Measurements from ENCODE around the gene BMP7. TPM values are rescaled to one million over a fixed set of nuclear protein-coding genes. Genes with fewer than 3 reads are reported as not detected.

Gene BMP7
- polyA plus RNA-seq, 2 donors, result 17.6 to 28.7 TPM

DNA sequence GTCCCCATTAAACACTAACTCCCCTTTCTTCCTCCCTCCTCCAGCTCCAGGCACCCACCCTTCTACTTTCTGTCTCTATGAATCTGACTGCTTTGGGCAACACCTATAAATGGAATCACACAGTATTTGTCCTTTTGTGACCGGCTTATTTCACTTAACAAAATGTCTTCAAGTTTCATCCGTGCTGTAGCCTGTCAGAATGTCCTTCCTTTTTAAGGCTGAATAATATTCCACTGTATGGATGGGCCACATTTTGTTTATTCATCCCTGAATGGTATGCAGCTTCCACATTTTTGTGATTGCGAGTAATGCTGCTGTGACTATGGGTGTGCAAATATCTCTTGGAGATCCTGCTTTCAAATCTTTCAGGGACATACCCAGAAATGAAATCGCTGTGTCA lies 28.4 kb downstream of the BMP7 start:
- Histone ChIP-seq H3K9me3 (ENCODE audit: control insufficient read depth in 2 of 2, insufficient read depth in 1 of 2, low read depth in 1 of 2, low read length in 1 of 2) (no peaks in the 10 kb centered on the region), H3K27ac (ENCODE audit: low read depth in 2 of 2, low read length in 1 of 2) (no peak overlapping the region), H3K27me3 (ENCODE audit: control insufficient read depth in 1 of 2, insufficient read depth in 2 of 2, low read length in 2 of 2) (no peaks in the 10 kb centered on the region), H3K4me1 (ENCODE audit: control insufficient read depth in 2 of 2, insufficient read depth in 2 of 2, low read length in 1 of 2) (no peaks in the 10 kb centered on the region), H3K36me3 (ENCODE audit: control insufficient read depth in 2 of 2, insufficient read depth in 2 of 2, low read length in 1 of 2) (no peaks in the 10 kb centered on the region), H3K4me3 (ENCODE audit: low read depth in 1 of 2, low read length in 2 of 2) (no peak overlapping the region)
- WGBS, 2 donors, result 95 to 97% methylated on average over 4 of the region's 4 CpGs

DNA sequence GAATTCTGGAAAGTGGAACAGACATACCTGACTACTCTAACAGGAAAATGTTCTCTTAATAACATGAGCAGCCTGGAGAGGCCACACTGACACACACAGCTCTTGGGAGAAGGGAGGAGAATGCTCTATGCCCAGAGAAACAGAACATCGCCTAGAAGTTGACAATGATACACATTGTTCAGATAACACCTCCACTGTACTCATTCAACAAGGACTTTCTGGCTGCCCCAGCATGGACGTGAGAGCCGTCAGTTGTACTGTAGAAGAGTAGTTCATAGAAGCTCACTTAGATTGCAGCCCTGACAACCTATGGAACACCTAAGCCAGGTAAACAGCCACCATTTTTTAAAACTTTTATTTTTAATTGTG lies 28.9 kb downstream of the BMP7 start:
- H3K4me1 ChIP-seq (ENCODE audit: control insufficient read depth in 2 of 2, insufficient read depth in 2 of 2, low read length in 1 of 2), result no peaks in the 10 kb centered on the region
- no peak overlapping the region for H3K4me3 ChIP-seq (ENCODE audit: low read depth in 1 of 2, low read length in 2 of 2)
- H3K27ac ChIP-seq (ENCODE audit: low read depth in 2 of 2, low read length in 1 of 2), result no peak overlapping the region
- 84 to 88% methylated on average over 3 of the region's 3 CpGs for WGBS, 2 donors
- H3K9me3 ChIP-seq (ENCODE audit: control insufficient read depth in 2 of 2, insufficient read depth in 1 of 2, low read depth in 1 of 2, low read length in 1 of 2), result no peaks in the 10 kb centered on the region
- no peaks in the 10 kb centered on the region for H3K36me3 ChIP-seq (ENCODE audit: control insufficient read depth in 2 of 2, insufficient read depth in 2 of 2, low read length in 1 of 2)
- no peaks in the 10 kb centered on the region for H3K27me3 ChIP-seq (ENCODE audit: control insufficient read depth in 1 of 2, insufficient read depth in 2 of 2, low read length in 2 of 2)

GRCh38 chr20:57236813-57237584 lies 29.4 kb downstream of the BMP7 start:
- Histone ChIP-seq H3K27ac (ENCODE audit: low read depth in 2 of 2, low read length in 1 of 2) (no peak overlapping the region), H3K9me3 (ENCODE audit: control insufficient read depth in 2 of 2, insufficient read depth in 1 of 2, low read depth in 1 of 2, low read length in 1 of 2) (no peaks in the 10 kb centered on the region), H3K4me3 (ENCODE audit: low read depth in 1 of 2, low read length in 2 of 2) (no peak overlapping the region), H3K4me1 (ENCODE audit: control insufficient read depth in 2 of 2, insufficient read depth in 2 of 2, low read length in 1 of 2) (no peaks in the 10 kb centered on the region), H3K36me3 (ENCODE audit: control insufficient read depth in 2 of 2, insufficient read depth in 2 of 2, low read length in 1 of 2) (no peaks in the 10 kb centered on the region), H3K27me3 (ENCODE audit: control insufficient read depth in 1 of 2, insufficient read depth in 2 of 2, low read length in 2 of 2) (no peaks in the 10 kb centered on the region)
- 72 to 73% methylated on average over 15 of the region's 15 CpGs for WGBS, 2 donors

DNA sequence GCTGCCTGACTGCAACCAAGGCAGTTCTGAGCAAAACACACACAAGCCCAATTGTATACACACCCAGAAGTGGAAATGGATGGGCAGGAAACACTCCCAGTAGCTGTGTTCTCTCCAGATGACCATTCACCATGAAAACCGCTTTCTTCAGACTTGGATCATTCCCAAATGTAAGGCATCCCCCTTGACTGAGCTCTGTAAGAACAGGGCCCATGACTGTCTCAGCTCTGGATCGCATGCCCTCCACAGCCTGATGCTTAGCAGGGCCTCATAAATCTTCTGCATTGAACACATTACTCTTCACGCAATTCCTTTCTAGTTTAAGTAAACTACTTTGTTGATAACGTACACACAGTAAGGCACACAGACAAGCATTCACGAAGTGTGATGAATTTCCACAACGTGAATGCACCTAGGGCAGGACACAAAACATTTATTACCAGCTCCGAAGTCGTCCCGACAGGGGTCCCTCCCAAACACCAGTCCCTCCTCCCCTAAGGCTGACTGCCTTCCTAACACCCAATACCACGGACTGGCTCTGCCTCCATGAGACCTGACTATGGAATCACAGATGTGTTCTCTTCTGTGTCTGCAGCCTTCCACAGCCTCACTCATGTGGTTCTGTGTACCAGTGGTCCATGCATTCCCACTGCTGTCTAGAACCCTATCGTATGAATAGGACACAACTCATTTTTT lies 31.7 kb downstream of the BMP7 start:
- Histone ChIP-seq H3K27me3 (ENCODE audit: control insufficient read depth in 1 of 2, insufficient read depth in 2 of 2, low read length in 2 of 2) (no peaks in the 10 kb centered on the region), H3K4me3 (ENCODE audit: low read depth in 1 of 2, low read length in 2 of 2) (no peak overlapping the region), H3K36me3 (ENCODE audit: control insufficient read depth in 2 of 2, insufficient read depth in 2 of 2, low read length in 1 of 2) (no peaks in the 10 kb centered on the region), H3K27ac (ENCODE audit: low read depth in 2 of 2, low read length in 1 of 2) (no peak overlapping the region), H3K9me3 (ENCODE audit: control insufficient read depth in 2 of 2, insufficient read depth in 1 of 2, low read depth in 1 of 2, low read length in 1 of 2) (no peaks in the 10 kb centered on the region), H3K4me1 (ENCODE audit: control insufficient read depth in 2 of 2, insufficient read depth in 2 of 2, low read length in 1 of 2) (peaks cover 0 to 7% of the 10 kb centered on the region in 2 donors)
- 57 to 63% methylated on average over 11 of the region's 11 CpGs for WGBS, 2 donors

DNA sequence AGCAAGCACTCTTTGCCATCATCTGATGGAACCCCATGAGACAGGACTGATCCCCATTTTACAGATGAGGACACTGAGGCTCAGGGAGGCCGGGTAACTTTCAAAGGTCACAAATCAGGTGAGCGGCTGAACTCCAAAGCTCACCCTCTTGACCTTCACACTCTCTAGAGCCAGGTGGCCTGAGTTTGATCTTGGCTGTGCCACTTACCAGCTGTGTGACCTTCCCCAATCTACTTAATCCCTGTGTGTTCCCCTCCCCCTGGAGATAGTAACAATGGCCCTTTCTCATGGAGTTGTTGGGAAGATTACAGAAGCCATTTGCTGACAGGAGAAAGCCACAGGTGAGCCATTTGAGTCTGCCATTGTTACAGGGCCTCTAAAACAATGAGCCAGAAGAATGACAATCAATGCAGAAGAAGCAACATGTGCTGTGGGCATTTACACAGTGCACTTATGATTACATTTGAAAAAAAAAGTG lies 34.5 kb downstream of the BMP7 start:
- Histone ChIP-seq H3K27me3 (ENCODE audit: control insufficient read depth in 1 of 2, insufficient read depth in 2 of 2, low read length in 2 of 2) (no peaks in the 10 kb centered on the region), H3K9me3 (ENCODE audit: control insufficient read depth in 2 of 2, insufficient read depth in 1 of 2, low read depth in 1 of 2, low read length in 1 of 2) (no peaks in the 10 kb centered on the region), H3K27ac (ENCODE audit: low read depth in 2 of 2, low read length in 1 of 2) (no peak overlapping the region), H3K4me1 (ENCODE audit: control insufficient read depth in 2 of 2, insufficient read depth in 2 of 2, low read length in 1 of 2) (peaks cover 0 to 8% of the 10 kb centered on the region in 2 donors), H3K36me3 (ENCODE audit: control insufficient read depth in 2 of 2, insufficient read depth in 2 of 2, low read length in 1 of 2) (no peaks in the 10 kb centered on the region), H3K4me3 (ENCODE audit: low read depth in 1 of 2, low read length in 2 of 2) (no peak overlapping the region)
- 88 to 93% methylated on average over 2 of the region's 2 CpGs for WGBS, 2 donors

GRCh38 chr20:57231161-57231560 lies 35.3 kb downstream of the BMP7 start:
- H3K9me3 ChIP-seq (ENCODE audit: control insufficient read depth in 2 of 2, insufficient read depth in 1 of 2, low read depth in 1 of 2, low read length in 1 of 2), result no peaks in the 10 kb centered on the region
- no peaks in the 10 kb centered on the region for H3K36me3 ChIP-seq (ENCODE audit: control insufficient read depth in 2 of 2, insufficient read depth in 2 of 2, low read length in 1 of 2)
- WGBS, 2 donors, result 65 to 73% methylated on average over 8 of the region's 8 CpGs
- H3K4me1 ChIP-seq (ENCODE audit: control insufficient read depth in 2 of 2, insufficient read depth in 2 of 2, low read length in 1 of 2), result peaks cover 0 to 8% of the 10 kb centered on the region in 2 donors
- H3K27ac ChIP-seq (ENCODE audit: low read depth in 2 of 2, low read length in 1 of 2), result no peak overlapping the region
- H3K27me3 ChIP-seq (ENCODE audit: control insufficient read depth in 1 of 2, insufficient read depth in 2 of 2, low read length in 2 of 2), result no peaks in the 10 kb centered on the region
- no peak overlapping the region for H3K4me3 ChIP-seq (ENCODE audit: low read depth in 1 of 2, low read length in 2 of 2)

DNA sequence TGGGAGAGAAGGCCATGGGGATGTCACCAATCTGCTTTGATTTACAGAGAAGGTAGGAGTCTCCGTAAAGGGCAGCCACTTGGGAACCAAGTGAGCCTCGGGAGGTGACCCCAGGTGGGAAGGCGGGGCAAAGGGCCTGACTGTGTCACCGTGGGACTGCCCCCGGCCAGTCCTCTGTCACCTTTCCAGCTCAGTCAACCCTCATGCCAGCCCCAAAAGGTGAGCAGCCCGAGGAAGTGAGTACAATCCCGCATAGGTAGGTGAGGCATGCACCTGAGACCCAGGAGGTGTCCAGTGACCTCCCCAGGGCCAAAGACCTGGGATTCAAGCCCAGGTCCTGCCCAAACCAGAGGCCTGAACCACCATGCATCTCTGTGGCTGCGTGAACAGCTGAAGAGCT lies 36.2 kb downstream of the BMP7 start:
- H3K36me3 ChIP-seq (ENCODE audit: control insufficient read depth in 2 of 2, insufficient read depth in 2 of 2, low read length in 1 of 2), result no peaks in the 10 kb centered on the region
- H3K27ac ChIP-seq (ENCODE audit: low read depth in 2 of 2, low read length in 1 of 2), result no peak overlapping the region
- no peak overlapping the region for H3K4me3 ChIP-seq (ENCODE audit: low read depth in 1 of 2, low read length in 2 of 2)
- no peaks in the 10 kb centered on the region for H3K9me3 ChIP-seq (ENCODE audit: control insufficient read depth in 2 of 2, insufficient read depth in 1 of 2, low read depth in 1 of 2, low read length in 1 of 2)
- H3K27me3 ChIP-seq (ENCODE audit: control insufficient read depth in 1 of 2, insufficient read depth in 2 of 2, low read length in 2 of 2), result no peaks in the 10 kb centered on the region
- 87 to 91% methylated on average over 8 of the region's 8 CpGs for WGBS, 2 donors
- H3K4me1 ChIP-seq (ENCODE audit: control insufficient read depth in 2 of 2, insufficient read depth in 2 of 2, low read length in 1 of 2), result peaks cover 0 to 8% of the 10 kb centered on the region in 2 donors

- Histone ChIP-seq H3K9me3 (ENCODE audit: control insufficient read depth in 2 of 2, insufficient read depth in 1 of 2, low read depth in 1 of 2, low read length in 1 of 2) (no peaks in the 10 kb centered on the region), H3K4me3 (ENCODE audit: low read depth in 1 of 2, low read length in 2 of 2) (no peak overlapping the region), H3K27me3 (ENCODE audit: control insufficient read depth in 1 of 2, insufficient read depth in 2 of 2, low read length in 2 of 2) (no peaks in the 10 kb centered on the region), H3K36me3 (ENCODE audit: control insufficient read depth in 2 of 2, insufficient read depth in 2 of 2, low read length in 1 of 2) (no peaks in the 10 kb centered on the region), H3K4me1 (ENCODE audit: control insufficient read depth in 2 of 2, insufficient read depth in 2 of 2, low read length in 1 of 2) (peaks cover 0 to 8% of the 10 kb centered on the region in 2 donors), H3K27ac (ENCODE audit: low read depth in 2 of 2, low read length in 1 of 2) (no peak overlapping the region)
- 50 to 55% methylated on average over 4 of the region's 4 CpGs for WGBS, 2 donors
Observed at GRCh38 chr20:57229490-57229889, 37.0 kb downstream of the BMP7 start.

DNA sequence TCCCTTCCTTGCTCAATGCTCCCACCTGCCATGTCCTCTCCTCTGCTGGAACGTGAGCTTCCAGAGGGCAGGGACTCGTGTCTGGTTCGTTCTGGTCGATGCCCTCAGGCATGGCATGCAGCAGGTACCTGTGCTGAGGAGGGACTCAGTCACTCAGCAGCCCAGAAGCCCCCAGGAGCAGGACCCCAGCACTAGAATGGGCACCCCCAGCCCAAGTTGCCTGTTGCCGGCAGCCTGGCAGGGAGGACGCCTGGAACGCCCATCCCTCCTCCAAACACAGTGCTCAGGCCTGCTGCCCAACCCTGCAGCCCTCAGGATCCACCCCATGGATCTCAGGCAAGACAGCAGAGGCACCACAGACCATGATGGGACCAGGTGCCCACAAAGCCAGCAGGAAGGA lies 40.6 kb downstream of the BMP7 start:
- 70% methylated on average over 7 of the region's 7 CpGs for WGBS, 2 donors
- Histone ChIP-seq H3K4me3 (ENCODE audit: low read depth in 1 of 2, low read length in 2 of 2) (no peak overlapping the region), H3K4me1 (ENCODE audit: control insufficient read depth in 2 of 2, insufficient read depth in 2 of 2, low read length in 1 of 2) (peaks cover 3 to 8% of the 10 kb centered on the region in 2 donors), H3K9me3 (ENCODE audit: control insufficient read depth in 2 of 2, insufficient read depth in 1 of 2, low read depth in 1 of 2, low read length in 1 of 2) (no peaks in the 10 kb centered on the region), H3K27ac (ENCODE audit: low read depth in 2 of 2, low read length in 1 of 2) (no peak overlapping the region), H3K36me3 (ENCODE audit: control insufficient read depth in 2 of 2, insufficient read depth in 2 of 2, low read length in 1 of 2) (no peaks in the 10 kb centered on the region), H3K27me3 (ENCODE audit: control insufficient read depth in 1 of 2, insufficient read depth in 2 of 2, low read length in 2 of 2) (no peaks in the 10 kb centered on the region)

Data from esophagus (tissue), 2 donors.